Smooth muscle cell of the brain vasculature (primary cell): ENCODE results near the gene BTG4.

Source experiments
- DNase-seq: peaks from one replicate; pipeline ENCODE4 v3.0.0-alpha.2; 2012; ENCODE audit warnings: low read depth, low spot score

The BTG4 gene

DNA sequence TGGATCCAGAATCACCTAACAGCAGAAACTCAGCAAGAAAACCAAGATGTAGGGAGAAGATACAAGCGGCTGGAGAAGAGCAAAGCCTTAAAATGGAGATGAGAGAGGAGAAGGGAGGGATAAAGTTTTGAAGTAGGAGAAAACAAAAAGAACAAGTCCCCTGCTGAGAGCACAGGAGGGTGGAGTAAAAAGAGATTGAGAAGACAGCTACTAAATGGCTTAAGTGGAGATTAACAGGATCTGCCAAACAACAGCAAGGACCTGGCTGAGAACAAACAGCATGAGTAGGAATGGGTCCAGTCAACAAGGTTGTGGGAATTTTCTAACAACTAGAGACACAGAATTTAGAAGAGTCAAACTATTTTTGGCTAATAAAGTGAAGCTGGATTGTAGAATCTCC is 18.1 kb downstream of the BTG4 start:
- no peak for DNase-seq

DNA sequence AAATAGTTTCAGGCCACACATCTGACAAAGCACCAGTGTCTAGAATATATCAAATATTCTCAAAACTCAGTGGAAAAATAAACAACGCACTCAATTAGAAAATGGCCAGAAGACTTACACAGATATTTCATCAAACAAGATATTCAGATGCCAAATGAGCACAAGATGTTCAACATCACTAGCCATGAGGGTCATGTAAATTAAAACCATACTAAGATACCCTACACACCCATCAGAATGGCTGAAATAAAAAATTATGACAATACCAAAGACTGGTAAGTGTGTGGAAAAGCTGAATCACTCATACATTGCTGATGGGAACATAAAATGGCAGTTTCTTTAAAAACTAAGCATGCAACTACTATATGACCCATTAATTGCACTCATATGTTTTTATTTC is 21.7 kb downstream of the BTG4 start:
- DNase-seq, result no peak

DNA sequence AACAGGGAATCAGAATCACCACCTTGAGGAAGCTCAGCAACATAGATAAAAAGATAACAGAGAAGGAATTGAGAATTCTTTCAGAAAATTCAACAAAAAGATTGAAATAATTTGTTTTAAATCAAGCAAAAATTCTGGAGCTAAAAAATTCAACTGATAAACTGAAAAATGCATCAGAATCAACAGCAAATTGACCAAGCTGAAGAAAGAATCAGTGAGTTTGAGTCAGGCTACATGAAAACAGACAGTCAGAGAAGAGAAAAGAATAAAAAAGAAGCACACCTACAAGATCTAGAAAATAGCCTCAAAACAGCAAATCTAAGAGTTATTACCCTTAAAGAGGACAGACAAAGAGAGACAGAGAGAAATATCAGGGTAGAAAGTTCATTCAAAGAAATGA is 28.8 kb downstream of the BTG4 start:
- no peak for DNase-seq

DNA sequence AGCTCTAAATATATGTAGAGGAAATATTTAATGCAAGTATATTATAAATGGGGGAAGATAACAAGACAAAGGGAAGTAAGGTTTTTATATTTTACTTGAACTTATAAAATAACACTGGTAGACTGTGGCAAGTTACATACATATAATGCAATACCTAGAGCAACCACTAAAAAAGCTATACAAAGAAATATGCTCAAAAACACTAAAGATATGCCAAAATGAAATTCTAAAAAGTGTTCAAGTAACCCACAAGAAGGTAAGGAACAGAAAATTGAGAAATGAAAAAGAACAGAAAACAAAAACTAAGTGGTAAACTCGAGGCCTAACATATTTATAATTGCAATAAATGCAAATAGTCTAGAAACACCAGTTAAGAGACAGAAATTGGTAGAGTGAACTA is 32.5 kb downstream of the BTG4 start:
- no peak for DNase-seq

DNA sequence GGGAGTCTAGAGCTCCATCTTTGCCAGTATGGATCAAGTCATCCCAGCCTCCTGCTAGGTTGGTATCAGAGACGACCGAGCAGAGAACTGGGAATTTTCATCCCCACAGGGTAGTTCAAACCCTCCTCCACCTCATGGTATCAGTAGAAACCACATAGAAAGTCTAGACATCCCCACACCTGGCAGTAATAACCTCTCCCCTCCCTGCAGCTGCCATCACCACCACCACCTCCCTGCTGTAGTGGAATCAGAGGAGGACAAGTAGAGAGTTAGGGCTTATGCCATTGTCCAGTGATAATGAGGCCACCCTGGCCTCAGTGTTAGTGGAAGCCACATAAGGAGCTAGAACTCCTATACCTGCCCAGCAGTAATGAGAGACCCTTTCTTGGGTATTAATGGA is 34.3 kb downstream of the BTG4 start:
- no peak for DNase-seq

DNA sequence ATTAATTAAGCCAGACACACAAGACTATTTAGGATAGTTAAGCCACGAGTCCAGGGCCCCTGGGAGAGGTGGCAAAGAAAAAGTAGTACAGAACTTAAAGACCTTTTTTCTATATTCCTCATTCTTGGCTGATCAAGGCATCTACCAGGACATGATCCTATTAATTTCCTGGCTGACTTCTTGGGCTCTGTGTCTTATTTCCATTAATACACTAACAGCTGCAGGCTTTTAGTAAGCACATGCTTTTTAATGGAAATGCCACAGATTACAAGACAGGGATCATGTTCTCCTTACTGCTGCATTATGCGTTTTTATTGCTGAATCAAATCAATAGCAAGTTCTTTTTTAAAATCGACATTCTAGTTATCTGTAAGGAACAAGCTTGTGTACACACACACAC is 35.2 kb downstream of the BTG4 start:
- DNase-seq, result no peak

DNA sequence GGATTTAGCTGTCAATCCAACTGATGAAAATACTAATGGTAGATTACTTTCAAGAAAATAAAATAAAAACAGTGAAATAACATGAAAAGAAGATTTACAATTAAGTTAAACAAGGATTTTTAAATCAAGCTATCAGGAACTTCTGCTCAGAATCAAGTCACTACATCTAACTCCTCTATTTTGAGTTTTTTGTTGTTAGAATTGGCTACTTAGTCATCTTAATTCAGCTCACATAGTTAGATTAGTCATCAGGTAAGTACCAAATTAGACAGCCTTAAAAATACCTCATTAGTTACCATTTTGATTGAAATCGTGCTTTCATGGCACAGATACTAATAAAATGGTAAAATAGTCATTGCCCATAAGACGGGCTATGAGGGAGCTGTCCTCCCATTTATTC is 35.8 kb downstream of the BTG4 start:
- no peak for DNase-seq

DNA sequence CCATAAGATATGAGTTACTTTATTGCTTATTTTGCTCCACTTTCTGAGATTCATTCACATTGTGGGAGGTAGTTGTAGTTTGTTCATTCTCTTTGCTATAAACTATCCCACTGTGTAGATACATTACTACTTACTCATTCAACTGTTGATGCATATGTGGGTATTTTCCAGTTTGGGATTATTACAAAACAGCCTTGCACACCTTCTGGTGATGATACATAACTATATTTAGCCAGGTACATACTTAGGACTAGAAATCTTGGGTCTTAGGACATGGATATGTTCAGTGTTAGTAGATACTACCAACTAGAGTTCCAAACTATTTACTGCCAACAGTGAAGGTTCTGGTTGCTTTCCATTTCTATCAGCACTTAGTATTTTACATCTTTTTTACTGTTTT is 37.8 kb downstream of the BTG4 start:
- no peak for DNase-seq

DNA sequence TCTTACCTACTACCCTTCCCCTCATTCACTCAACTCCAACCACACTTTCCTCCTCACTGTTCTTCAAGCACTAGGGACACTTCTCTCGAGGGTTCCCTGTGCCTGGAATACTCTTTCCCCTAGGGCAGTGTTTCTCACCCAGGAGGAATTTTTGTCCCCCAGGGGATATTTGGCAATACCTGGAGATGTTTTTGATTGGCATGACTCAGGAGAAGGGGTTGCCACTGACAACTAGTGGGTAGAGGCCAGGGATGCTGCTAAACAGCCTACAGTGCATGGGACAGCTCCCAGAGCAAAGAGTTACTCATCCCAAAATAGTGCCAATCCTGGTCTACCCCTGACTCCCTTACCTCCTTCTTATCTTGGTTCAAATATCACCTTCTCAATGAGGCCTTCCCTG is 40.0 kb downstream of the BTG4 start:
- no peak for DNase-seq

DNA sequence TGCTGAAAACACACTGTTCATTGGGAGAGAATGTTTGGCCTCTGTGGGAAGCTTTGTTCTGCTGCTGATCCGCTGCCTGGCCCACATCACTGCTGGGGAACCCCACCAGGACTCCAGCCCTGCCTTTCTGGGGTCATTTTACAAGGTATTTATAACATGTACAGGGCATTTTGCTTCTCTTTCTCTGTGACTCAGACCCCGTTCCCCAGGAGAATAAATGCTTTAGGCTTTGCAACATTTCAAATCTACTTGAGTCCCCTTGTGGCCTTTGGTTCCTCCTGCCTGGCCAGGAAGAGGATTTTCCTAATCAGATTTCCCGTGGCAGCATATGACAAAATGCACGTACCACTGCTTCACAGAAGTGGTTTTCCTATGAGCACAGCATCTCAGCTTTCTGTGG is 43.0 kb downstream of the BTG4 start:
- DNase-seq, result peak; percentile 74

DNA sequence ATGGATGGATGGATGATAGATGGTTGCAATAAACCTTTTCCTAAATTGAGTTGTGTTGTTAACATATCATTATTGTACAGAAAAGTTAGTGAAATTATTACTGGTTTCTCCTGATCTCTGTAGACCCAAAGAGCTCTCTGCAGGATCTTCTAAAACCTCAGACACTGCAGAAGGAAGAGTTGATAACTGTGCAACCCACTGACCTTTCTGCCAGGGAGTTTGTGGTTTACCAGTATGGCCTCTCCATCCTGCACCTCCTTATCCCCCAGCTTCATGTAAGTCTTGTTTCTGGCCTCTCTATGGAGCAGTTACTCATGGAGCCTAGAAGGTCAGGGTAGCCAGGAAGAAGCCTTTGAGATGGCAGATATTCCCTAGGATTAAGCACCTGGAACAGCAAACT is 45.6 kb downstream of the BTG4 start:
- no peak for DNase-seq

DNA sequence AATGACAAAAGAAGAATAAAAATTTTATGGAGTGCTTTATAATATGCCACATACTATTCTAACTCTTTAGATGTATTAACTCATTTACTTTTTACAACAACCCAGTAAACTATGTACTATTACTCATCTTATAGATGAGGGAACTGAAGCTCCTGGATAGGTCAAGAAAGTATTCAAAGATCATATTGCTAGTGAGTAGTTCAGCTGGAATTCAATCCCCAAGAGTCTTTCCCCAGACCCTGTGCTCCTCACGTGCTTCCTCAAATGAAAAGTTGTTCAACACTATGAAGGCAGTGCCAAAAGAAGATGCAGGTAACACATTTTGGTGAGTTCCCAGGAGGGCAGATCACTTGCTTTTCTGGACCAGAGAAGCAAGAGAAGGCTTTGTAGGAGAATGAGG is 46.8 kb downstream of the BTG4 start:
- DNase-seq, result no peak

DNA sequence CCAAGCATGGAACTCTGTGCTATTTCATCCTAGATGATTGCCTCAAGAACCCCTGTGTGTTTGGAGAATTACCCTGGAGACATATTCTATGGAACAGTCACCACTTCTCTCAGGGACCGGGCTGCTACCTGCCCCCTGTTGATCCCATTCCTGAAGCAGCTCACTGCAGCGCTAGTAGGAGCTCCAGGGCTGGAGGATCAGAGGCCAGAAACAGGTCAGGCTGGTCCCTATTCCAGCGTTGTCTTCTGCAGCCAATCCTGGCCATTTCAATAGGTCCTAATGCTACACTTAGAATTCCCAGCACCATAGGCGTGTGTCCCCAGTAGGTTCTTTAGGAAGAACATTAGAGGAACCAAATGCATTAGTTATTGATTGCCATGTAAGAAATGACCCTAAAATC is 48.9 kb downstream of the BTG4 start:
- DNase-seq, result no peak

DNA sequence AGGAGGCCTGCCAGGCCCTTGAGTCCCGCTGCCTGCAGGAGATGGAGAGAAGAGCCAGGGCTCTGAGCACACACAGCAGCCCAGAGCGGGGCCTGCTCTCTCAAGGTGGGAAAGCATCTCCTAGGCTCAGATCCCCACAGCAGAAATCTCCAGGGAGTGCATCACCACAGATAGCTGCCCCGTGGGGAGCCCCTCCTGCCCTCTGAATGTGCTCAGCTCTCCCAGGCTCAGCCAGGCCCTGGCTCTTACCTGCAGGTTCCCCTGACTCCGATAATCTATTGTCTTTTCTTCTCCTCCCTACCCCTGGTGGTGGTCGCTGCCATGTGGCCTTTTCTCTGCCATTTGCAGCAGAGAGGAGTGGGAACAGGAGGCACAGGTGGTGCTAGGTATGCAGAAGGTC is 49.9 kb downstream of the BTG4 start:
- no peak for DNase-seq

DNA sequence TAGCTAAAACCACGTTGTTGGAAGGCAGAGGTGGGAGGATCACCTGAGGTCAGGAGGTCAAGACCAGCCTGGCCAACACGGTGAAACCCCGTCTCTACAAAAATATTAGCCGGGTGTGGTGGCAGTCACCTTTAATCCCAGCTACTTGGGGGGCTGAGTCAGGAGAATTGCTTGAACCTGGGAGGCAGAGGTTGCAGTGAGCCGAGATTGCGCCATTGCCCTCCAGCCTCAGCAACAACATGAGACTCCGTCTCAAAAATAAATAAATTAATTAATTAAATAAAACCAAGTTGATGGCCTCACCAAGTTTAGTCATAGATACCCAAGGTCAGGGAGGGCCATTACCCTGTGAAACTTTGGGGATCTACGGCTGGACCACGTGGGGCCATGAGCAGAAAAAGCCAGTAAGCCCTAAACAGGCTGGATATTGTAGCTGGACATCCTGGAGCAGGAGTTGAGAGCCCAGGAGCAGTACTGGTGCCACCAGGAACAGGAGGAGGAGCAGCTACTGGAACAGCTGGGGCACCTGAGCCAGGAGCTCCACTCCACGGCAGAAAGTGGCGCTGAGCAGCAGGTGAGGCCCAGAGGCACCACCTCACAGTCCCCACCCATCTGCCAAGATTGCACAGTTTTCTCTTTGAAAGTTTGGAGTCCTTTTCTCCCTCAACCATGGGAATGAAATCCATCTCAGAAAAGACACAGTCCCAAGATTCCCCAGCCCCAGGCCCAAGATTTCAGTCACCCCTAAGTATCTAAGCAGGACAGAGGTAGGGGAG is 50.5 kb downstream of the BTG4 start:
- no peak for DNase-seq

DNA sequence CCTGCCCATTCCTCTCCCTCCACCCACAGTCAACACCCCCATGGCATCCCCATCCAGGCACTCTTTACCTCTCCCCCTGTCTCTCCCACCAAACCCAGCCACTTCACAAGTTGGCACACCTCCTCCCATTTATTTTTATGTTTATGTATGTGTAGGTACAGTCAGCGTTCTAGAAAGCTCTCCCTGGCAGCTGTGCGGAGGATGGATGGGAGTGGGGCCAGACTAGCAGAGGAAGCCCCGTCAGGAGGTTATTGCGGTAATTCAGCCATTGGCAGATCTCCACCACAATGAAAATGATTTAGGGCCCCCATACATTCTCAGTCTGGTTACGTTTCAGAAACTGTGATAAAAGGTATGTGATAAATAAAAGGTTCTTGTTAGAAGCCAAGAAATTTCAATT is 51.3 kb downstream of the BTG4 start:
- no peak for DNase-seq

DNA sequence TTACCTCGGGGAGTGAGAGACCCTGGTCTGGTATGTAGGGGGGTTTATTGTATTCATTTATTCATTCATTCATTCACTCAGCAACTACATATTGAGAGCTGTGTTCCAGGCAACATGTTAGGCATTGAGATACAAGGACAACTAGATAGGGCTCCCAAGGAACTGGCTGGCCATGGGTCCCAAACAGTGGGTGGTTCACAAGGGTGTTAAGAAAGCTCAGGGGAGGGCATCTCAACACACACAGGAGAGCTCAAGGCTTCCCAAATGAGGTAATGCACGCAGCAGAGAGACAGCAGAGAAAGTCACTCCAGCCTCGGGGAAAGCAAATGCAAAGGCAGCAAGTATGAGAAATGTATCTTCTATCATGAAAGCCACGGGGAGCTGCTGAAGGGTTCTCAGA is 51.8 kb downstream of the BTG4 start:
- no peak for DNase-seq

DNA sequence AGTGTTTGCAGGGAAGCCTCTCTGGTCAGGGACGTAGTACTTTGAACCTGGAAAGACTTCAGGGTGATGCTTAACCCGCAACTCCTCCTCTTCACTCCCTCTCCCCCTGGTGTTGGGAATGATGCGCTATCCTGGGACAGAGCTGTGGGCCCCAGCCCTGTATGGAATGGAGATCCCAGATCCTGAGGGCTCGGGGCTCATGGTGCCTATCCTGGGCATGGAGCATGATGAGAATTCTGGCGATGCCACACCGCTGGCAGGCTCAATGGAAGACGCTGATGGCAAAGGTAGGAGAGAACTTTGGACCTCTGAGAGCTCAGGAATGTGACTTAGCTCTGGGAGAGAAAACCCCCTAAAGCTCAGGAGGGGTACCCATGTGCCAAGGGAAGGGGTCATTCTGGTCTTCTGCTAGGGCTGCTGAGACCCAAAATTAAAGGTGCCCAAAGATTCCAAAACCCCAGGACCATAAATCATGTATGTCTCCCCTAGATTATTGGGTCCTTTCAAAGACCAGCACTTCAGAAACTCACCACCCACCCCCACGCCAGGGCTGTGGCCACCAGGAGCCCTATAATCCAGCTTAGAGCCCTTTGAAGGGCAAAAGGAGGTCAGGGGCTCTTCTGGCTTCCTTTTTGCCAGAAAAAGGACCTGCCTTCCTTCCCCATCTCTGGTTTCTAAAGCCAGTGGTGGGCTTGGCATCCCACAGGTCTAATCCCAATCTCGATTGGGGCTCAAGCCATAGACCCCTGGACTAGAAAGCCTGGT is 52.5 kb downstream of the BTG4 start:
- no peak for DNase-seq

DNA sequence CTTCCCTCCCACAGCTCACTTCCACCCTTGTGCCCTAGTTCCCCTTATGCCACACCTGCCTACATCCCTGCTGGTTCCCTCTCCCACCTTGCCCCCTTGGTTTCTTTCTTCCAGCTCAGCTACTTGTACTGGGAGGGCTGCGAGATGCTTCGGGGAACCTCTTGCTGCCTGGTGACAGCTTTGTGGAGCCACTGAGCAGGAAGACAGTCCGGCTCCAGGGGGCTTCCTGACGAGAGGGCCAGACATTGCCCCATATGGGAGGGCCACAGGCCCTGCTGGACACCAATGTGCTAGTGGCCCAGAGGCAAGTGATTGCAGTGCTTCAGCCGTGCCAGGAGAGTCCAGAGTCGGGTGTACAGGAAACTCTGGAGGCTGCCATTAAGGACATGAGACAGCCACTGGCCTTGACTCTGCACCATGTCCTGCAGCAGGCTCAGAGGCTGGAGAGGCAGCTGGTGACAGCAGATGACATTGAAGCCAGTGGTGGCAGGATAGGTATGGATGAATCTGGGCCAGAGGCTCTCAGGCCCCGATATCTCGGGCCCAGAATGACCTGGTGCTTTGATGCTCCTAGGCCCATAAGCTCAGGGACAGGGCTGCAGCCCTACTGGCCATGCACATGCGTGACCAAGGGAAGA is 54.3 kb downstream of the BTG4 start:
- DNase-seq, result no peak

DNA sequence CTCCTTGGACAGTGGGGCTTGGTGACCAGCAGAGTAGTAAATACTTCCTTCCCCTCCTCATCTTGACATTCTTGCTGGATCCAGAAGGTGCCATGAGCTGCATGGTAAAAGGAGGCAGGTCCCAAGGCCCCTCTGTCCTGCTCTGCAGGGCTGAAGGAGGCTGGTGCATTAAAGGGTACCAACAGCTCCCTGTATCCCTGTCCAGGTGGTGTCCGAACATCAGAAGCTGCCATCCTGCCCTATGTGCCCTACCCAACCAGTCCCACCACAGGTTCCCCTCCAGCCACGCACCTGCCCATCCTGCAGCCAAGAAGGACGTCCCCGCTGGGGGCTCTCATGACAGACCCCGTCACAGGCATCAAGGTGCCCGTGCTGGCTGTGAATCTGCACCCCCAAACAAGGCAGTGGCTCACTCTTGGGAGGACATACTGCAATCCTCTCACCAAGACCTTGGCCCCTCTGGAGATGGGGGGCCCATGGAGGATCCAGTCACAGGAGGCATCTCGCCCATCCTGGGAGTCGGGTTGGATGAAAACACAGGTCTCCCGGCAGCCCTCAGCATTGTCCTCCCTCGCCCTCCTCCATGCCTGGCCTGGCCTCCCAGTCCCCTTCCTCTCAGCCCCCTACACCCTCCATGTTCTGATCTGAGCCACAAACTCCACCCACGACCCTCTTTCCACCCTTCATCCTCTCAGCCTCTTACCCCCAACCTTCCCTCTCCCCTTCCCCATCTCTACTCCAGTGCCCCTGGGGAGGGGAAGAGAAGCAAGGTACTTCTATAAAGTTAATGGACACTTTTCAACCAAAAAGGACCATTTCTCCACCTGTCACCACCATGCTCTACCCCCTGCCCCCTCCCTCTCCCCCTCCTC is 55.1 kb downstream of the BTG4 start:
- no peak for DNase-seq

DNA sequence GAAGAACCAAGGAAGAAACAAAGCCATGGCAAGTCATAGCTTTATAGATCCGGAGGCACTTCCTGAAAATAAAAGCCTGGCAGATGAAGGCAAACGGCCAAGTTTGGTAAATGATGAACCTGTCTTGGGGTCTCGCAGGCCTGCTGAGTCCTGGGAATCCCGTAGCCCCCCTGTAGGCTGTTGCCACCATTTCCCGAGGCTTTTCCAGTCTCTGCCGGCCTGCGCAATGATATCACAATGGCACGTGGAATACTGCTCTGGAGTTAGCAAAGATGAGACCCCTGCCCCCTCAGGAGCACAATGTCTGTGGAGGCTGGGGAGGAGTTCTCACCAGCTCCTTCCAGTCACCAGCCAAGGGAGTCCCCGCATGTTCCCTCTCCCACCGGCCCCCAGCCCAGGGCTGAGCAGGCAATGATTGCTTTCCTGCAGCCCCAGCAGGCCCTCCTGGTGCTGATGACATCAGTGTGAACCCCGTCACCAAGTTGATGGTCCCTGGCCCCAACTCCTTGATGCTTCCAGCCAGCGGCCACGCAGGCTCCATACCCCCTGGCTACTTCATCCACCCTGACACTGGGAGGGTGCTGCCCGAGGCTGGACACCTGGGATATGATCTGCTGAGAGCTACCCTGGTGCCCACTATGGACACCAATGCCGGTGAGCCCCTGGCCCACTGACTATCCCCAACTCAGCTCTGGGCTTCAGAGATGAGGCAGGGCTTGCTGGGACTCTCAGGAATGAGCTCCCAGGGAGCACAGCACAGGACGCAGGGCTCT is 55.9 kb downstream of the BTG4 start:
- no peak for DNase-seq
